Measurements from ENCODE around the gene EFNA5.

EFNA5 gene

GRCh38 chr5:107672211-107673038 lies 1.7 kb upstream of the EFNA5 start:
- no peak for DNase-seq (ENCODE audit: low spot score)

- no peak for DNase-seq (ENCODE audit: low spot score)
Measured at GRCh38 chr5:107671742-107672210, 1.0 kb upstream of the EFNA5 start.

GRCh38 chr5:107670087-107670931 lies 428 bp downstream of the EFNA5 start:
- DNase-seq (ENCODE audit: low spot score), result no peak

- no peak for DNase-seq (ENCODE audit: low spot score)
Measured at GRCh38 chr5:107669096-107670031, 1.4 kb downstream of the EFNA5 start.

DNA sequence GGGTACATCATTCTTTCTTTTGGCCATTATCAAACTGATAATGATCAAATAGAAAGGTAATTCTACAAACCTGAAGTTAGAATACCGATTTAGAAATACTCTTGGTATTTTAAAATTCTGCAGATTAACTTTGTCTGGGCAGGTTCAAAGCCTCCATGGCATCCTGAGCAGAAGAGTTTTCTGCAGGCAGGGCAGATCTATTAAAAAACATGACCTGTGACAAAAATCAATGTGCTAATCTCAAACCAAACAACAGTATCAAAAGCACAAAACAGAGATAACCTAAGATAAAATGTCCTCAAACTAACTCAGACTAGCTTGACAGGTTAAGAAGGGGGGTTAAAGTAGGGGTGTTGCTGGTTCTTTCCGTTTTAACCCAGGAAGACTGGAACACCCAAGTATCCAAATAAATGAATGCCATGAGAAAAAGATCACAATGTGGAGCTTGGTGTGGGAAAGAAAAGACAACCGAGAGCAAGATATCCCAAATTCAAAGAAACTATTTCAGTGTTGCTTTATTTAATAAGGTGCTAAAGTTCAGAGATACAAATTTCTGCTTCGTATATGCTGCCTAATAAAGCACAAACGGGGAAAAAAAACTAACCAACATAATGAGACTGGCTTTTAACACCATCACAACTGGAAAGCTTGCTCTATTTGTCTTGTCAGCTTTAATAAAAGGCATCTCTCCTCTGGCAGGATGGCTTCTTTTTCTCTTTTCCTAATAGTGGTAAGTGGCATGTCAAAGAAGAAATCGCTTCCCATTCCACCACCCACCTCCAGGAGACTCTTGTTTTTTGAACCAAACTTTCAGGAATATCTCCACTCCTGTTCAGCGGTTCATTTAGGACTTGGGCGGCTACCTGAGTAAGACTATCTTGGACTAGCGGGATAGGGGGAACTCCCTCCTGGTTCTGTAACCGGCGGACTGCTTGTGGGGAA lies 2.3 kb downstream of the EFNA5 start:
- DNase-seq (ENCODE audit: low spot score), result no peak

- DNase-seq (ENCODE audit: low spot score), result no peak
Measured at GRCh38 chr5:107666051-107666655, 4.6 kb downstream of the EFNA5 start.

- DNase-seq (ENCODE audit: low spot score), result no peak
Measured at GRCh38 chr5:107665036-107665570, 5.6 kb downstream of the EFNA5 start.

DNA sequence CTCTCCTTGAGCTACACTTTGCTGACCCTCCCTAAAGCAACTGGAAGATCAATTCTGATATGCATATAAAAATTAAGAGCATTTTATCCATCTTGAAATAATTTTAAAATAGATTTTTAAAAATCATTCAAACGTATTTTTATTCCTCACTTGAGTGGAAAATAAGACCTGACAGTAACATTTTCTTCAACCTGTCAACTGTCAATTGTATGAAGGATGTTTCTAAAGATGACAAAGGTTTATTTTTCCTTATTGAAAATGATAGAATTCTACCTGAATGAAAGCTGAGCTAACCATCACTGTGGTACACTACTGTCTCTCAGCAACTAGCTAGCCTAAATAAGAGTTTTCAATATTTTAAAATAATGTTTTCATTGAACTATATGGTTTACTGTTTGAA lies 7.0 kb downstream of the EFNA5 start:
- no peak for DNase-seq (ENCODE audit: low spot score)

GRCh38 chr5:107661650-107662044 lies 9.1 kb downstream of the EFNA5 start:
- DNase-seq (ENCODE audit: low spot score), result no peak

- no peak for DNase-seq (ENCODE audit: low spot score)
Measured at GRCh38 chr5:107661038-107661649, 9.6 kb downstream of the EFNA5 start.

GRCh38 chr5:107658528-107658927 lies 12.2 kb downstream of the EFNA5 start:
- no peak for DNase-seq (ENCODE audit: low spot score)

- no peak for DNase-seq (ENCODE audit: low spot score)
Measured at GRCh38 chr5:107655831-107656230, 14.9 kb downstream of the EFNA5 start.

DNA sequence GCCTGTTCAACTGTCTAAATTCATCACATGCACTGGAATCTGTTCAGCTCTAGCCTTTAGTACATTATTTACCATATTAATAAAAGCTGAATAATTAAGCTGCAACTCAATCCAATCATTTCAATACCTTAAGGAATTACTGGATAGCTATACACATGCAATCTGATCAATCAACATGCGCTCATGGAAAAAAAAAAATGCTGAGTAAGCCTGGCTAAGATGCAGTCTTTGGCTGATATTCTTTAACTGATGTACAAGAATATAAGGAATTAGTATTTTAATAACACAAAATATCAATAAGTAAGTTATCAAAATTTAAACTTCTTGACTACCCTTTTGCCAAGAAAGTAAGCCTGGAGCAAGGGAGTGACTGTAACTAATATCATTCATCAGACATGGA lies 15.9 kb downstream of the EFNA5 start:
- DNase-seq (ENCODE audit: low spot score), result no peak

DNA sequence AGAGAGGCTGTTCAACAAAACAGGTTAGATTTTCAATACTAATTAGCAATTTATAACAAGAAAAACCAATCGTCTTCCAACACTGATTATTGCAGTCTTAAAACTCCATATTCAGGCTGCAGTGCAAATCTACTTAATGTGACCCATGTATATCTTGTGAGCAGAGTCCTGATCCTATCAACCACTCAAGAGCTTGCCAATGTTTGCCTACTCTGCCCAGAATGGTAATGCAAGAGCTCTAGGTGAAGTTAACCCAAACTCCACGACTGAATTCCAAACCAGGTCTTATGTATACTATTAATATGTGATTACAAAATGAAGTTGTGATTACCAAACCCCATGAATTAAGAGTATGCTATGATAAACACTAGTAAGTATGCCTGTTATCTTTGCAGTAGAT lies 17.1 kb downstream of the EFNA5 start:
- no peak for DNase-seq (ENCODE audit: low spot score)

GRCh38 chr5:107652839-107653607 lies 17.7 kb downstream of the EFNA5 start:
- DNase-seq (ENCODE audit: low spot score), result no peak

GRCh38 chr5:107652408-107652807 lies 18.3 kb downstream of the EFNA5 start:
- DNase-seq (ENCODE audit: low spot score), result no peak

DNA sequence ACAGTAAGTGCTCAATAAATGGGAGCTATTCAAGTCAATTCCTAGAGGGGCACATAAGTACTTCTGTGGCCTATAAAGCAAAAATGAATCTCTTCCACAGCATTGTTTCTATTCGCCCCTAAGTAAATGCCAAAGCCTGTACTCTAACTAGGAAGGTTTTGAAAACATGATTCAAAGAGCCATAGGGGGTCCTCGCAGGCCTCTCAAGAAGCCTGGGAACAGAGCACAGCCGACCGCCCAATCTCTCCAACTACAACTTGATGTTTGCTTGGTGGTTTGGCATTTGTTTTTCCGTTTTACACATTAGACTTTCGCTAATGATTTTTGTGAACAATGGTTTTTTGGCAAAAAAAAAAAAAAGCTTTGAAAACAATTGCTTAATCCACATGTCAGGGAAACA lies 19.4 kb downstream of the EFNA5 start:
- no peak for DNase-seq (ENCODE audit: low spot score)

GRCh38 chr5:107646418-107646817 lies 24.3 kb downstream of the EFNA5 start:
- DNase-seq (ENCODE audit: low spot score), result no peak

GRCh38 chr5:107640568-107640967 lies 30.2 kb downstream of the EFNA5 start:
- DNase-seq (ENCODE audit: low spot score), result no peak
